SK-N-SH (cell line): ENCODE results near the gene PXK. TPM values are rescaled to one million over a fixed set of nuclear protein-coding genes. Genes with fewer than 3 reads are reported as not detected.

Experiments used
- CTCF ChIA-PET: fragments of 300-600, 350-600 bp; formaldehyde crosslinking; extraction: SDS; loops from one replicate; lab custom pipeline; 2021; lab: Yijun Ruan, JAX
- POLR2A ChIA-PET: fragments of 350-600 bp; sonication (Branson Sonifier 250); formaldehyde crosslinking; extraction: SDS; loops from one replicate; lab custom pipeline; 2020; ENCODE audit warnings: antibody characterized with exemption, inconsistent platforms; lab: Yijun Ruan, JAX
- DNase-seq: peaks from one replicate; pipeline ENCODE4 v3.0.0; 2012
- H2AFZ ChIP-seq: fragments of 200-600 bp; sonication (generic); 2 replicates; pipeline ENCODE4 v1.8.1; 2016; ENCODE audit warnings: antibody characterized with exemption, mild to moderate bottlenecking, low read depth
- H3F3A ChIP-seq: fragments of 200-600 bp; sonication (generic); replicated peaks from 2 replicates; pipeline ENCODE3; 2016; ENCODE audit warnings: antibody characterized with exemption, mild to moderate bottlenecking; ENCODE audit not compliant: insufficient read depth
- H3K27ac ChIP-seq, 2 experiments: fragments of 200-500 bp in 1 of 2; fragments of 200-600 bp in 1 of 2; sonication (Bioruptor generic) in 1 of 2; sonication (generic), shearing (Covaris generic) in 1 of 2; 2 replicates each; pipeline versions ENCODE4 v1.5.1 to v1.6.1; 2014 to 2016; ENCODE audit warnings: low read depth in 2 of 2, inconsistent platforms in 1 of 2, low read length in 1 of 2, mild to moderate bottlenecking in 1 of 2, mixed read lengths in 1 of 2
- H3K27me3 ChIP-seq: fragments of 200-600 bp; sonication (generic), shearing (Covaris generic); 2 replicates; pipeline ENCODE4 v1.6.1; 2016; ENCODE audit warnings: mixed run types; ENCODE audit not compliant: insufficient read depth
- H3K36me3 ChIP-seq, 2 experiments: fragments of 200-500 bp in 1 of 2; fragments of 200-600 bp in 1 of 2; sonication (Bioruptor generic) in 1 of 2; sonication (generic) in 1 of 2; replicated peaks in 1 of 2; 2 replicates each; pipeline versions ENCODE3 to v1.5.1; 2014 to 2016; ENCODE audit warnings: low read length in 1 of 2, mild to moderate bottlenecking in 1 of 2; ENCODE audit not compliant: insufficient read depth in 2 of 2, control insufficient read depth in 1 of 2
- H3K4me1 ChIP-seq, 2 experiments: fragments of 200-500 bp in 1 of 2; fragments of 200-600 bp in 1 of 2; sonication (Bioruptor generic) in 1 of 2; sonication (generic), shearing (Covaris generic) in 1 of 2; 2 replicates each; pipeline versions ENCODE4 v1.5.1 to v1.6.1; 2014 to 2016; ENCODE audit warnings: low read depth in 1 of 2, low read length in 1 of 2, mixed run types in 1 of 2; ENCODE audit not compliant: insufficient read depth in 2 of 2, control insufficient read depth in 1 of 2
- H3K4me2 ChIP-seq: fragments of 200-600 bp; sonication (generic), shearing (Covaris generic); 2 replicates; pipeline ENCODE4 v1.6.1; 2017; ENCODE audit warnings: mixed run types
- H3K4me3 ChIP-seq, 2 experiments: fragments of 200-500 bp in 1 of 2; fragments of 200-600 bp in 1 of 2; sonication (Bioruptor generic) in 1 of 2; sonication (generic), shearing (Covaris generic) in 1 of 2; 2 replicates each; pipeline versions ENCODE4 v1.5.1 to v1.8.1; 2014 to 2016; ENCODE audit warnings: low read depth in 2 of 2, inconsistent platforms in 1 of 2, low read length in 1 of 2, mild to moderate bottlenecking in 1 of 2, mixed read lengths in 1 of 2, moderate library complexity in 1 of 2
- H3K79me2 ChIP-seq: fragments of 200-600 bp; sonication (generic); 2 replicates; pipeline ENCODE4 v1.8.1; 2017; ENCODE audit warnings: mild to moderate bottlenecking; ENCODE audit not compliant: insufficient read depth
- H3K9ac ChIP-seq: fragments of 200-600 bp; sonication (generic); 2 replicates; pipeline ENCODE4 v1.6.1; 2017; ENCODE audit warnings: mixed run types
- H3K9me2 ChIP-seq: fragments of 200-600 bp; sonication (generic); 2 replicates; pipeline ENCODE4 v1.6.1; 2017; ENCODE audit warnings: mixed run types
- H3K9me3 ChIP-seq: fragments of 200-600 bp; sonication (generic); 2 replicates; pipeline ENCODE4 v1.6.1; 2017; ENCODE audit warnings: mixed run types, mild to moderate bottlenecking, moderate library complexity
- H4K20me1 ChIP-seq: fragments of 200-600 bp; sonication (generic); 2 replicates; pipeline ENCODE4 v1.6.1; 2017; ENCODE audit warnings: mild to moderate bottlenecking, mixed run types; ENCODE audit not compliant: insufficient read depth
- CTCF ChIP-seq: fragments of 200-600 bp; sonication (generic); IDR thresholded peaks from 2 replicates; pipeline ENCODE4 v1.6.1; 2017; ENCODE audit warnings: antibody characterized with exemption, mild to moderate bottlenecking, moderate library complexity
- EP300 ChIP-seq, 2 experiments: IDR thresholded peaks; 2 replicates each; pipeline versions ENCODE4 v1.4.0 to v1.6.1; 2012; ENCODE audit warnings: borderline replicate concordance in 1 of 2, low read depth in 1 of 2, low read length in 1 of 2
- FOSL2 ChIP-seq: IDR thresholded peaks from 2 replicates; pipeline ENCODE4 v1.4.0; 2012; ENCODE audit warnings: low read depth, mild to moderate bottlenecking, moderate library complexity, borderline replicate concordance
- FOXJ3 ChIP-seq: sonication (generic); formaldehyde crosslinking; IDR thresholded peaks from 2 replicates; pipeline ENCODE4 v1.5.1; 2020; ENCODE audit warnings: mild to moderate bottlenecking, missing genetic modification reagents
- GATA2 ChIP-seq: sonication (generic); formaldehyde crosslinking; IDR thresholded peaks from 2 replicates; pipeline ENCODE4 v1.5.0; 2020; ENCODE audit warnings: mild to moderate bottlenecking, missing genetic modification reagents
- JUND ChIP-seq: IDR thresholded peaks from 2 replicates; pipeline ENCODE4 v1.4.0; 2012
- MXI1 ChIP-seq: IDR thresholded peaks from 2 replicates; pipeline ENCODE4 v1.6.1; 2012; ENCODE audit warnings: mild to moderate bottlenecking, low read depth, low read length, improper control_type of control experiment
- NRF1 ChIP-seq: IDR thresholded peaks from 2 replicates; pipeline ENCODE4 v1.6.1; 2012; ENCODE audit warnings: low read depth, mild to moderate bottlenecking, low read length
- PBX3 ChIP-seq: IDR thresholded peaks from 2 replicates; pipeline ENCODE4; 2012
- RAD21 ChIP-seq: IDR thresholded peaks from 2 replicates; pipeline ENCODE4 v1.6.1; 2012; ENCODE audit warnings: mild to moderate bottlenecking, low read length
- RFX5 ChIP-seq: IDR thresholded peaks from 2 replicates; pipeline ENCODE4 v1.6.1; 2012; ENCODE audit warnings: mild to moderate bottlenecking, improper control_type of control experiment, low read length
- SIN3A ChIP-seq: IDR thresholded peaks from 2 replicates; pipeline ENCODE4 v1.6.1; 2012; ENCODE audit warnings: low read depth, mild to moderate bottlenecking, low read length, moderate library complexity, borderline replicate concordance
- TAF1 ChIP-seq: IDR thresholded peaks from 2 replicates; pipeline ENCODE4 v1.6.1; 2012; ENCODE audit warnings: low read depth, mild to moderate bottlenecking, low read length, moderate library complexity, borderline replicate concordance
- TCF12 ChIP-seq: IDR thresholded peaks from 2 replicates; pipeline ENCODE4 v1.4.0; 2012
- YY1 ChIP-seq: IDR thresholded peaks from 2 replicates; pipeline ENCODE4 v1.4.0; 2012; ENCODE audit warnings: low read depth, mild to moderate bottlenecking
- WGBS: methylation state at CpG from one replicate; pipeline ENCODE4 v1.1.6; 2017; ENCODE audit warnings: low lambda C conversion rate; 5-methylcytosine and 5-hydroxymethylcytosine counted together
- polyA plus RNA-seq, 3 experiments: library from polyadenylated mRNA; depleted of rRNA; stranded (reverse); fragments of >200 nt; gene quantifications; 2 replicates each; pipeline ENCODE4 v1.2.3, GENCODE V29; 2012
- TF ChIP-seq, protein P1 (sequence below): fragments of 150-350 bp; IDR thresholded peaks from 2 replicates; pipeline ENCODE4 v1.6.1; 2016; ENCODE audit warnings: mild to moderate bottlenecking, low read depth, low read length
- TF ChIP-seq, protein P2 (sequence below): IDR thresholded peaks from 2 replicates; pipeline ENCODE4 v1.4.0; 2012; ENCODE audit warnings: low read depth

Gene PXK
- polyA plus RNA-seq, 1 of the 3 experiments (the other 2 are of a cell fraction) = 8.4 TPM

- Histone ChIP-seq H3K4me3 (no peak overlapping the region), H3K27ac (no peak overlapping the region), H3F3A (no peaks in the 10 kb centered on the region), H4K20me1 (no peaks in the 10 kb centered on the region), H3K4me1 (no peaks in the 10 kb centered on the region), H3K4me2 (no peak overlapping the region), H3K9me3 (no peaks in the 10 kb centered on the region), H3K36me3 (peaks cover 0 to 6% of the 10 kb centered on the region in 2 experiments), H3K27me3 (no peaks in the 10 kb centered on the region), H3K9me2 (no peaks in the 10 kb centered on the region), H3K9ac (no peak overlapping the region), H3K79me2 (no peaks in the 10 kb centered on the region), H2AFZ (no peak overlapping the region)
- no peak for DNase-seq
- POLR2A ChIA-PET = no interaction called here
- 91% methylated on average over 6 of the region's 6 CpGs for WGBS
- TF ChIP-seq MXI1 = no peak
- TF ChIP-seq, protein P1, sequence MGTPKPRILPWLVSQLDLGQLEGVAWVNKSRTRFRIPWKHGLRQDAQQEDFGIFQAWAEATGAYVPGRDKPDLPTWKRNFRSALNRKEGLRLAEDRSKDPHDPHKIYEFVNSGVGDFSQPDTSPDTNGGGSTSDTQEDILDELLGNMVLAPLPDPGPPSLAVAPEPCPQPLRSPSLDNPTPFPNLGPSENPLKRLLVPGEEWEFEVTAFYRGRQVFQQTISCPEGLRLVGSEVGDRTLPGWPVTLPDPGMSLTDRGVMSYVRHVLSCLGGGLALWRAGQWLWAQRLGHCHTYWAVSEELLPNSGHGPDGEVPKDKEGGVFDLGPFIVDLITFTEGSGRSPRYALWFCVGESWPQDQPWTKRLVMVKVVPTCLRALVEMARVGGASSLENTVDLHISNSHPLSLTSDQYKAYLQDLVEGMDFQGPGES = no peak
- TF ChIP-seq JUND = no peak
- no peak for TF ChIP-seq RFX5
- TF ChIP-seq SIN3A = no peak
- no peak for TF ChIP-seq YY1
- no peak for TF ChIP-seq CTCF
- no peak for TF ChIP-seq RAD21
- TF ChIP-seq, protein P2, sequence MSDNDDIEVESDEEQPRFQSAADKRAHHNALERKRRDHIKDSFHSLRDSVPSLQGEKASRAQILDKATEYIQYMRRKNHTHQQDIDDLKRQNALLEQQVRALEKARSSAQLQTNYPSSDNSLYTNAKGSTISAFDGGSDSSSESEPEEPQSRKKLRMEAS = no peak
- TF ChIP-seq TCF12 = no peak
- no peak for TF ChIP-seq GATA2 (CRISPR knock-in tag)
- TF ChIP-seq NRF1 = no peak
- TF ChIP-seq TAF1 = no peak
- CTCF ChIA-PET = interaction anchor here (0.9 kb wide), 1 partner anchor 110 kb away, joined by 4 read pairs; no protein-coding TSS in a partner anchor
Measured at GRCh38 chr3:58287354-58287753, 45.3 kb upstream of the PXK start.

DNA sequence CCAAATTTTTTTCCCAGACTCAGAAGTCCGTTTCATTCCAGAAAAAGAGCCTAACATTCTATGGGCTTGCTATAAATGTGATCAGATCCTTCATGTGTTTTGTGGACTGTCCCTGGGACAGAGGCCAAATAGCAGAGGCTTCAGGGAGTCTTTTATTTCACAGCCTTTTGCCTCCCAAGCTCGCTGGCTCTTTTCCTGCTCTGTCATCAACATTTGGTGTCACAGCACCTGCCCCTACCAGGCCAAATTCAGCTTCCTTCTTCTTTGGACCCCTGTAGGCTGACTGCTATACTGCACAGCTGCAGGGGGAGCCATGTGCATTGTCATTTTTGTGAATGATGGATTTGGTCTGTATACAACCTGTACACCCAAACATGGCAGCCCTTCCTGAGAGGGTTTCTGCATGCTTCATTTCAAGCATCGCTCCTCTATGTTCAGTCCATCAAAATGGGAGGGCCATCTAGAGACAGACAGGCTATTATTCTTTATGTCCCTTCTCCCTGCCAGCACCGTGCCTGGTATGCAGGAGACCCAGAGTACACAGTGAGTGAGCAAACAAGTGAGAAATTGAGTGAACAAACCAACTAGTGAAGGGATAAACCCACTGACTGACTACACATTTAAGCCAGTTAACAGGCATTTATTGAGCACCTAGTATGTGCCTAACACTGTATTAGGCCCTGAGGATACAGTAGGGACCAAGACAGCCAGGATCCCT is 44.5 kb upstream of the PXK start:
- Histone ChIP-seq H3K27me3 (no peaks in the 10 kb centered on the region), H3K4me3 (no peak overlapping the region), H2AFZ (no peak overlapping the region), H3K9me3 (no peaks in the 10 kb centered on the region), H4K20me1 (no peaks in the 10 kb centered on the region), H3K27ac (no peak overlapping the region), H3K9ac (no peak overlapping the region), H3F3A (no peaks in the 10 kb centered on the region), H3K4me2 (no peak overlapping the region), H3K36me3 (peaks cover 0 to 6% of the 10 kb centered on the region in 2 experiments), H3K9me2 (no peaks in the 10 kb centered on the region), H3K79me2 (no peaks in the 10 kb centered on the region)
- WGBS = 84% methylated on average over 4 of the region's 4 CpGs
- ChIA-PET CTCF (interaction anchor here (0.9 kb wide), 1 partner anchor 111 kb away, joined by 4 read pairs; no protein-coding TSS in a partner anchor), POLR2A (no interaction called here)
- TF ChIP-seq CTCF (peak; percentile 13; the same call in 1 of the 2 replicates), TAF1 (no peak), GATA2 (CRISPR knock-in tag) (no peak), FOSL2 (no peak), PBX3 (no peak), FOXJ3 (no peak), EP300 (IDR thresholded peaks at IDR 0.05; ENCODE audit: borderline replicate concordance in 1 of 2, low read depth in 1 of 2, low read length in 1 of 2) (no peak)
- TF ChIP-seq, all 33 proteins: peak for 1
- no peak for DNase-seq
- no peaks in the 10 kb centered on the region for H3K4me1 ChIP-seq
